Panc1 (cell line): ENCODE measurements around the gene MAPKAP1.

ENCODE experiments used
- CTCF ChIP-seq: fragments of 450-650 bp; IDR thresholded peaks from 2 replicates; pipeline ENCODE4 v1.5.1; 2017; ENCODE audit warnings: mild to moderate bottlenecking
- POLR2AphosphoS5 ChIP-seq: IDR thresholded peaks from 2 replicates; pipeline ENCODE4 v1.6.1; 2012; ENCODE audit warnings: mild to moderate bottlenecking, low read depth, low read length, moderate library complexity

- TF ChIP-seq CTCF (no peak), POLR2AphosphoS5 (no peak)
Measured at GRCh38 chr9:125672876-125673275, 34.1 kb downstream of the MAPKAP1 start.
